ENCODE results near the gene HPCAL1. TPM values are rescaled to one million over a fixed set of nuclear protein-coding genes. Genes with fewer than 3 reads are reported as not detected.

Gene HPCAL1
- total and polyA plus RNA-seq, 2 donors (not counting 3 experiments of a cell fraction or from before 2014, with no cell fraction given): 56.5 to 77.4 TPM

DNA sequence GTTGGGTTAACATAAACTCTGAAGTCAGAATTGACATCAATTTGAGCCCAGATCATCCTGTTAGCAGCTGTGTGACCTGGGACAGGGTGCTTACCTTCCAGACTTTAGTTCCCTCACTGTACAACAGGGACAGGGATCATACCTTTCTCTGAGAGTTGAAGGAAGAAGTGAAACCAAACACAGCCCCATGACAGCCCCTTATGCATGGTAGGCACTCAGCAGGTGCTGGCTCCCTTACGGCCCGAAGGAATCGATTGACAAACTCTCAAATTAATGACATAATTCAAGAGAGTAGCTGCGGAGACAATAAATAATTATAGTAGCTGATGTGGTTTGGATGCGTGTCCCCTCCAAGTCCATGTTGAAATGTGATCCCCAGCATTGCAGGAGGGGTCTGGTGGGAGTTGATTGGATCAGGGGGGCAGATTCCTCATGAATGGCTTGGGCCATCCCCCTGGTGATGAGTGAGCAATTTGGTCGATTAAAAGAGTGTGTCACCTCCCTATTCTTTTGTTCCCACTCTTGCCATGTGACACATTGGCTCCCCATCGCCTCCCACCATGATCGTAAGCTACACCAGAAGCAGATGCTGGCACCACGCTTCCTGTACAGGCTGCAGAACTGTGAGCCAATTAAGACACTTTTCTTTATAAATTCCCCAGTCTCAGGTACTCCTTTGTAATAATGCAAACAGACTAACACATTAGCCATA lies 73.0 kb downstream of the HPCAL1 start:
- Histone ChIP-seq H3K36me3 (ENCODE audit: control insufficient read depth in 2 of 2, extremely low read depth in 1 of 2, insufficient read depth in 2 of 2, low read length in 2 of 2) (no peaks in the 10 kb centered on the region), H2AFZ (ENCODE audit: low read depth, low read length) (no peak overlapping the region), H3K27ac (ENCODE audit: insufficient read depth, low read depth, low read length) (no peak overlapping the region), H3K9me3 (replicated peaks; ENCODE audit: control insufficient read depth, insufficient read depth, low read length) (no peaks in the 10 kb centered on the region), H3K4me3 (replicated peaks in 1 of 3; ENCODE audit: insufficient read depth in 1 of 3, low read depth in 1 of 3, low read length in 3 of 3) (no peak overlapping the region), H3K27me3 (ENCODE audit: control insufficient read depth in 2 of 2, insufficient read depth in 2 of 2, low read length in 2 of 2) (no peaks in the 10 kb centered on the region), H3K9ac (replicated peaks; ENCODE audit: extremely low read depth, insufficient read depth, low read length) (no peak overlapping the region), H3K4me2 (ENCODE audit: insufficient read depth, low read length) (no peak overlapping the region), H4K20me1 (replicated peaks; ENCODE audit: control insufficient read depth, extremely low read depth, insufficient read depth, low read length) (no peaks in the 10 kb centered on the region), H3K9me1 (replicated peaks; ENCODE audit: control insufficient read depth, extremely low read depth, insufficient read depth, low read length) (no peaks in the 10 kb centered on the region), H3K79me2 (ENCODE audit: control insufficient read depth, insufficient read depth, low read length) (peaks cover 26% of the 10 kb centered on the region), H3K4me1 (ENCODE audit: control insufficient read depth, extremely low read depth, insufficient read depth, low read length) (no peaks in the 10 kb centered on the region)
- FAIRE-seq: no peak
- intact Hi-C loops (cut with micrococcal nuclease): no loop called here
- no peak for DNase-seq (ENCODE audit: low read depth, low spot score)
- ChIA-PET CTCF (no interaction called here), POLR2A (no interaction called here)
- BruUV-seq (replicated peaks): no TSS peak
- dilution Hi-C loops (cut with MboI; ENCODE audit: extremely low pct_ligation_motif_present, low sequenced_read_pairs): no loop called here
- TF ChIP-seq POLR2A (IDR thresholded peaks at IDR 0.05; ENCODE audit: low read depth, low read length): no peak
- TF ChIP-seq JUN (IDR thresholded peaks at IDR 0.05; ENCODE audit: borderline replicate concordance, insufficient read depth, insufficient read length, low read depth): no peak
- TF ChIP-seq GATA2 (IDR thresholded peaks at IDR 0.05; ENCODE audit: insufficient read depth, insufficient read length, low read depth, low read length): no peak
- TF ChIP-seq POLR2AphosphoS5 (IDR thresholded peaks at IDR 0.05; ENCODE audit: insufficient read depth, low read depth, low read length): no peak
- TF ChIP-seq MYC (IDR thresholded peaks at IDR 0.05; ENCODE audit: low read depth, low read length): no peak
- no peak for TF ChIP-seq EZH2 (IDR thresholded peaks at IDR 0.05; ENCODE audit: borderline replicate concordance, low read depth, low read length, severe bottlenecking)
- no peak for TF ChIP-seq FOS (IDR thresholded peaks at IDR 0.05; ENCODE audit: borderline replicate concordance, insufficient read depth, low read length)
- TF ChIP-seq, protein P1, sequence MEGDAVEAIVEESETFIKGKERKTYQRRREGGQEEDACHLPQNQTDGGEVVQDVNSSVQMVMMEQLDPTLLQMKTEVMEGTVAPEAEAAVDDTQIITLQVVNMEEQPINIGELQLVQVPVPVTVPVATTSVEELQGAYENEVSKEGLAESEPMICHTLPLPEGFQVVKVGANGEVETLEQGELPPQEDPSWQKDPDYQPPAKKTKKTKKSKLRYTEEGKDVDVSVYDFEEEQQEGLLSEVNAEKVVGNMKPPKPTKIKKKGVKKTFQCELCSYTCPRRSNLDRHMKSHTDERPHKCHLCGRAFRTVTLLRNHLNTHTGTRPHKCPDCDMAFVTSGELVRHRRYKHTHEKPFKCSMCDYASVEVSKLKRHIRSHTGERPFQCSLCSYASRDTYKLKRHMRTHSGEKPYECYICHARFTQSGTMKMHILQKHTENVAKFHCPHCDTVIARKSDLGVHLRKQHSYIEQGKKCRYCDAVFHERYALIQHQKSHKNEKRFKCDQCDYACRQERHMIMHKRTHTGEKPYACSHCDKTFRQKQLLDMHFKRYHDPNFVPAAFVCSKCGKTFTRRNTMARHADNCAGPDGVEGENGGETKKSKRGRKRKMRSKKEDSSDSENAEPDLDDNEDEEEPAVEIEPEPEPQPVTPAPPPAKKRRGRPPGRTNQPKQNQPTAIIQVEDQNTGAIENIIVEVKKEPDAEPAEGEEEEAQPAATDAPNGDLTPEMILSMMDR (IDR thresholded peaks at IDR 0.05; ENCODE audit: extremely low read depth in 1 of 2, insufficient read depth in 1 of 2, low read depth in 1 of 2, low read length in 2 of 2): no peak

All from endothelial cell of umbilical vein (primary cell).